GM23248 (cell line): ENCODE measurements around the gene TBC1D14.

Source experiments
- EZH2 ChIP-seq: fragments of 200-600 bp; sonication (generic); IDR thresholded peaks from 2 replicates; pipeline ENCODE4 v1.6.1; 2018; ENCODE audit warnings: antibody characterized with exemption, mild to moderate bottlenecking; ENCODE audit not compliant: insufficient read depth, poor library complexity, severe bottlenecking
- EZH2phosphoT487 ChIP-seq: fragments of 200-600 bp; sonication (generic); IDR thresholded peaks from 2 replicates; pipeline ENCODE4 v1.6.1; 2018; ENCODE audit warnings: antibody characterized with exemption, moderate library complexity, mild to moderate bottlenecking, low read depth; ENCODE audit not compliant: insufficient read depth

DNA sequence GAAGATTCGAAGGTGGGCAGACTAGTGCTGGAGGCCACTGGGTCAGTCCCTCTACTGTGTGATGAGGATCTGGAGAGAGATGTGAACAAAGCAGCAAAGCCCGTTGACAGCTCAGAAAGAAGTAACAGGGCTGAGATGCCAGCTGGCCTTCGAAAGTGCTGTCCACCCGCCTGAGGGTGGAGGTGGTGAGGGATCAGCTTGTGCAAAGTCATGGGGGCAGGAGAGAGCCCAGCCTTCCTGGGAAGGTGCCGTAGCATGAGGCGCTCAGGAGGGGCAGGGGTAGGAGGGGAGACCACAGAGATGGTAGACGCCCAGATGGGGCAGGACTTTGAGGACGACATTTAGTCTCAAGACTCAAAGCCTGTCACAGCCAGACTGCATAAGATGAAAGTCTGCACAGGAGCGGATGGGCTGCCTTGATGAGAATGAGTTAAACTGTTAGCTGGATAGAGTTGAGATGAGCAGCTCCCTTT is 19.7 kb downstream of the TBC1D14 start:
- TF ChIP-seq EZH2phosphoT487, result no peak
- no peak for TF ChIP-seq EZH2
